SK-N-SH (cell line): Measurements from ENCODE around the gene SMG7. TPM values are rescaled to one million over a fixed set of nuclear protein-coding genes. Genes with fewer than 3 reads are reported as not detected.

Experiments
- CTCF ChIA-PET: fragments of 300-600, 350-600 bp; formaldehyde crosslinking; extraction: SDS; loops from one replicate; lab custom pipeline; 2021; lab: Yijun Ruan, JAX
- POLR2A ChIA-PET: fragments of 350-600 bp; sonication (Branson Sonifier 250); formaldehyde crosslinking; extraction: SDS; loops from one replicate; lab custom pipeline; 2020; ENCODE audit warnings: antibody characterized with exemption, inconsistent platforms; lab: Yijun Ruan, JAX
- DNase-seq: peaks from one replicate; pipeline ENCODE4 v3.0.0; 2012
- H2AFZ ChIP-seq: fragments of 200-600 bp; sonication (generic); 2 replicates; pipeline ENCODE4 v1.8.1; 2016; ENCODE audit warnings: antibody characterized with exemption, mild to moderate bottlenecking, low read depth
- H3F3A ChIP-seq: fragments of 200-600 bp; sonication (generic); replicated peaks from 2 replicates; pipeline ENCODE3; 2016; ENCODE audit warnings: antibody characterized with exemption, mild to moderate bottlenecking; ENCODE audit not compliant: insufficient read depth
- H3K27ac ChIP-seq, 2 experiments: fragments of 200-500 bp in 1 of 2; fragments of 200-600 bp in 1 of 2; sonication (Bioruptor generic) in 1 of 2; sonication (generic), shearing (Covaris generic) in 1 of 2; 2 replicates each; pipeline versions ENCODE4 v1.5.1 to v1.6.1; 2014 to 2016; ENCODE audit warnings: low read depth in 2 of 2, inconsistent platforms in 1 of 2, low read length in 1 of 2, mild to moderate bottlenecking in 1 of 2, mixed read lengths in 1 of 2
- H3K27me3 ChIP-seq: fragments of 200-600 bp; sonication (generic), shearing (Covaris generic); 2 replicates; pipeline ENCODE4 v1.6.1; 2016; ENCODE audit warnings: mixed run types; ENCODE audit not compliant: insufficient read depth
- H3K36me3 ChIP-seq, 2 experiments: fragments of 200-500 bp in 1 of 2; fragments of 200-600 bp in 1 of 2; sonication (Bioruptor generic) in 1 of 2; sonication (generic) in 1 of 2; replicated peaks in 1 of 2; 2 replicates each; pipeline versions ENCODE3 to v1.5.1; 2014 to 2016; ENCODE audit warnings: low read length in 1 of 2, mild to moderate bottlenecking in 1 of 2; ENCODE audit not compliant: insufficient read depth in 2 of 2, control insufficient read depth in 1 of 2
- H3K4me1 ChIP-seq, 2 experiments: fragments of 200-500 bp in 1 of 2; fragments of 200-600 bp in 1 of 2; sonication (Bioruptor generic) in 1 of 2; sonication (generic), shearing (Covaris generic) in 1 of 2; 2 replicates each; pipeline versions ENCODE4 v1.5.1 to v1.6.1; 2014 to 2016; ENCODE audit warnings: low read depth in 1 of 2, low read length in 1 of 2, mixed run types in 1 of 2; ENCODE audit not compliant: insufficient read depth in 2 of 2, control insufficient read depth in 1 of 2
- H3K4me2 ChIP-seq: fragments of 200-600 bp; sonication (generic), shearing (Covaris generic); 2 replicates; pipeline ENCODE4 v1.6.1; 2017; ENCODE audit warnings: mixed run types
- H3K4me3 ChIP-seq, 2 experiments: fragments of 200-500 bp in 1 of 2; fragments of 200-600 bp in 1 of 2; sonication (Bioruptor generic) in 1 of 2; sonication (generic), shearing (Covaris generic) in 1 of 2; 2 replicates each; pipeline versions ENCODE4 v1.5.1 to v1.8.1; 2014 to 2016; ENCODE audit warnings: low read depth in 2 of 2, inconsistent platforms in 1 of 2, low read length in 1 of 2, mild to moderate bottlenecking in 1 of 2, mixed read lengths in 1 of 2, moderate library complexity in 1 of 2
- H3K79me2 ChIP-seq: fragments of 200-600 bp; sonication (generic); 2 replicates; pipeline ENCODE4 v1.8.1; 2017; ENCODE audit warnings: mild to moderate bottlenecking; ENCODE audit not compliant: insufficient read depth
- H3K9ac ChIP-seq: fragments of 200-600 bp; sonication (generic); 2 replicates; pipeline ENCODE4 v1.6.1; 2017; ENCODE audit warnings: mixed run types
- H3K9me2 ChIP-seq: fragments of 200-600 bp; sonication (generic); 2 replicates; pipeline ENCODE4 v1.6.1; 2017; ENCODE audit warnings: mixed run types
- H3K9me3 ChIP-seq: fragments of 200-600 bp; sonication (generic); 2 replicates; pipeline ENCODE4 v1.6.1; 2017; ENCODE audit warnings: mixed run types, mild to moderate bottlenecking, moderate library complexity
- H4K20me1 ChIP-seq: fragments of 200-600 bp; sonication (generic); 2 replicates; pipeline ENCODE4 v1.6.1; 2017; ENCODE audit warnings: mild to moderate bottlenecking, mixed run types; ENCODE audit not compliant: insufficient read depth
- CTCF ChIP-seq: fragments of 200-600 bp; sonication (generic); IDR thresholded peaks from 2 replicates; pipeline ENCODE4 v1.6.1; 2017; ENCODE audit warnings: antibody characterized with exemption, mild to moderate bottlenecking, moderate library complexity
- ELF1 ChIP-seq: IDR thresholded peaks from 2 replicates; pipeline ENCODE4 v1.4.0; 2012
- EZH2phosphoT487 ChIP-seq: fragments of 200-600 bp; sonication (generic); IDR thresholded peaks from 2 replicates; pipeline ENCODE4 v1.6.1; 2017; ENCODE audit warnings: low read depth, mixed run types, mild to moderate bottlenecking, antibody characterized with exemption, moderate library complexity, borderline replicate concordance
- FOSL2 ChIP-seq: IDR thresholded peaks from 2 replicates; pipeline ENCODE4 v1.4.0; 2012; ENCODE audit warnings: low read depth, mild to moderate bottlenecking, moderate library complexity, borderline replicate concordance
- FOXJ3 ChIP-seq: sonication (generic); formaldehyde crosslinking; IDR thresholded peaks from 2 replicates; pipeline ENCODE4 v1.5.1; 2020; ENCODE audit warnings: mild to moderate bottlenecking, missing genetic modification reagents
- FOXM1 ChIP-seq: IDR thresholded peaks from 2 replicates; pipeline ENCODE4 v1.4.0; 2012; ENCODE audit warnings: low read depth, mild to moderate bottlenecking
- JUND ChIP-seq: IDR thresholded peaks from 2 replicates; pipeline ENCODE4 v1.4.0; 2012
- MXI1 ChIP-seq: IDR thresholded peaks from 2 replicates; pipeline ENCODE4 v1.6.1; 2012; ENCODE audit warnings: mild to moderate bottlenecking, low read depth, low read length, improper control_type of control experiment
- PBX3 ChIP-seq: IDR thresholded peaks from 2 replicates; pipeline ENCODE4; 2012
- POLR2AphosphoS5 ChIP-seq: IDR thresholded peaks from 2 replicates; pipeline ENCODE4 v1.6.1; 2012; ENCODE audit warnings: low read depth, low read length
- REST ChIP-seq: IDR thresholded peaks from 2 replicates; pipeline ENCODE4 v1.6.1; 2012; ENCODE audit warnings: mild to moderate bottlenecking, low read depth, low read length, moderate library complexity
- RXRA ChIP-seq: IDR thresholded peaks from 2 replicates; pipeline ENCODE4 v1.4.0; 2012; ENCODE audit warnings: low read depth, mild to moderate bottlenecking, borderline replicate concordance
- TCF12 ChIP-seq: IDR thresholded peaks from 2 replicates; pipeline ENCODE4 v1.4.0; 2012
- WGBS: methylation state at CpG from one replicate; pipeline ENCODE4 v1.1.6; 2017; ENCODE audit warnings: low lambda C conversion rate; 5-methylcytosine and 5-hydroxymethylcytosine counted together
- polyA plus RNA-seq, 3 experiments: library from polyadenylated mRNA; depleted of rRNA; stranded (reverse); fragments of >200 nt; gene quantifications; 2 replicates each; pipeline ENCODE4 v1.2.3, GENCODE V29; 2012

Gene SMG7
- polyA plus RNA-seq, 1 of the 3 experiments (the other 2 are of a cell fraction) = 19.8 TPM

- TF ChIP-seq EZH2phosphoT487 = no peak
- no peak for TF ChIP-seq FOSL2
- no peak for TF ChIP-seq JUND
- TF ChIP-seq, all 33 proteins: peak for 0
These were observed 45.1 kb downstream of the SMG7 start (continued) for GRCh38 chr1:183517401-183517800.

- WGBS = 95% methylated on average over 1 of the region's 1 CpG
- 0 out of 2 replicates have a peak, but pooled peaks cover 4% of the 10 kb centered on the region for H4K20me1 ChIP-seq
- ChIA-PET POLR2A (no interaction called here), CTCF (interaction anchor here (0.7 kb wide), 1 partner anchor 11 kb away, joined by 3 read pairs; no protein-coding TSS in a partner anchor)
- no peak overlapping the region for H3K9ac ChIP-seq
- no peak for DNase-seq
- H3F3A ChIP-seq = no peaks in the 10 kb centered on the region
- no peak overlapping the region for H3K4me2 ChIP-seq
- TF ChIP-seq FOXJ3 (CRISPR knock-in tag) (no peak), TCF12 (no peak), MXI1 (no peak), CTCF (no peak), EZH2phosphoT487 (no peak), PBX3 (no peak), FOXM1 (no peak), ELF1 (no peak), POLR2AphosphoS5 (no peak), REST (no peak), RXRA (no peak), FOSL2 (no peak)
- H3K27ac ChIP-seq = no peak overlapping the region
- peaks cover 0 to 3% of the 10 kb centered on the region in 2 experiments; a peak in 2 of 4 replicates for H3K4me1 ChIP-seq
- no peaks in the 10 kb centered on the region for H3K27me3 ChIP-seq
- no peak overlapping the region for H2AFZ ChIP-seq
- H3K4me3 ChIP-seq = no peak overlapping the region
- H3K36me3 ChIP-seq = peaks cover 55 to 58% of the 10 kb centered on the region in 2 experiments
- H3K79me2 ChIP-seq = peaks cover 10% of the 10 kb centered on the region; the same call in 1 of the 2 replicates
- no peaks in the 10 kb centered on the region for H3K9me3 ChIP-seq
- H3K9me2 ChIP-seq = no peaks in the 10 kb centered on the region
These were observed 48.1 kb downstream of the SMG7 start for GRCh38 chr1:183520379-183520778.
